ENCODE results near the gene OR2F1.

Gene OR2F1, protein sequence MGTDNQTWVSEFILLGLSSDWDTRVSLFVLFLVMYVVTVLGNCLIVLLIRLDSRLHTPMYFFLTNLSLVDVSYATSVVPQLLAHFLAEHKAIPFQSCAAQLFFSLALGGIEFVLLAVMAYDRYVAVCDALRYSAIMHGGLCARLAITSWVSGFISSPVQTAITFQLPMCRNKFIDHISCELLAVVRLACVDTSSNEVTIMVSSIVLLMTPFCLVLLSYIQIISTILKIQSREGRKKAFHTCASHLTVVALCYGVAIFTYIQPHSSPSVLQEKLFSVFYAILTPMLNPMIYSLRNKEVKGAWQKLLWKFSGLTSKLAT

DNA sequence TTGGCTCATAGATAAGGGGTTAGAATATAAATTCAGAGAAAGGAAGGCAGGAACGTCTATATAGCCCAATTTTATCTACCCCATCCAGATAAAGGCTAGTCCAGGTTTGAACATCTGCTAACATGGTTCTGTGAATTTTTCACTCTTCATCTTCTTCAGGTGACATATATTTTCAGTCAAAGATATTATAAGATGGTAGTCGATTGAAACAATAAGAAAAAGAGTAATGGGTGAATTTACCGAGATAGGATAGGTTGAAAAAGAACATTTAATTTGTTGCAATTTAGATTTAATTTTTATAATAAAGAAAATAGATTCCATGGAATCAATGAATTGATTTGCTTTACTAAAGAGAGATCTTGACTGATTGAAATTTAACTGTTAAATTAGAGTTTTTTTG is at the start of gene OR2F1:
Gene OR2F1 (plus strand): TSS at position 301 of the 400 bp plus-strand sequence. CDS start 5,127 bp downstream, outside the sequence.
- Histone ChIP-seq H3K79me2 (no peaks in the 10 kb centered on the region), H3K4me3 (ENCODE audit: low read depth, low read length) (no peak within 1 kb of the TSS), H3K27me3 (ENCODE audit: control insufficient read depth, insufficient read depth, low read length) (no peaks in the 10 kb centered on the region), H3K27ac (no peak within 1 kb of the TSS), H3K36me3 (ENCODE audit: control insufficient read depth, insufficient read depth, low read length) (no peaks in the 10 kb centered on the region), H3K9me3 (ENCODE audit: control insufficient read depth, low read length) (no peaks in the 10 kb centered on the region), H3K4me2 (ENCODE audit: low read length) (no peak within 1 kb of the TSS), H3K9ac (no peak within 1 kb of the TSS), H2AFZ (no peak within 1 kb of the TSS), H3K4me1 (no peaks in the 10 kb centered on the region)
- TF ChIP-seq, protein P1, sequence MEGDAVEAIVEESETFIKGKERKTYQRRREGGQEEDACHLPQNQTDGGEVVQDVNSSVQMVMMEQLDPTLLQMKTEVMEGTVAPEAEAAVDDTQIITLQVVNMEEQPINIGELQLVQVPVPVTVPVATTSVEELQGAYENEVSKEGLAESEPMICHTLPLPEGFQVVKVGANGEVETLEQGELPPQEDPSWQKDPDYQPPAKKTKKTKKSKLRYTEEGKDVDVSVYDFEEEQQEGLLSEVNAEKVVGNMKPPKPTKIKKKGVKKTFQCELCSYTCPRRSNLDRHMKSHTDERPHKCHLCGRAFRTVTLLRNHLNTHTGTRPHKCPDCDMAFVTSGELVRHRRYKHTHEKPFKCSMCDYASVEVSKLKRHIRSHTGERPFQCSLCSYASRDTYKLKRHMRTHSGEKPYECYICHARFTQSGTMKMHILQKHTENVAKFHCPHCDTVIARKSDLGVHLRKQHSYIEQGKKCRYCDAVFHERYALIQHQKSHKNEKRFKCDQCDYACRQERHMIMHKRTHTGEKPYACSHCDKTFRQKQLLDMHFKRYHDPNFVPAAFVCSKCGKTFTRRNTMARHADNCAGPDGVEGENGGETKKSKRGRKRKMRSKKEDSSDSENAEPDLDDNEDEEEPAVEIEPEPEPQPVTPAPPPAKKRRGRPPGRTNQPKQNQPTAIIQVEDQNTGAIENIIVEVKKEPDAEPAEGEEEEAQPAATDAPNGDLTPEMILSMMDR (IDR thresholded peaks at IDR 0.05), result no peak

DNA sequence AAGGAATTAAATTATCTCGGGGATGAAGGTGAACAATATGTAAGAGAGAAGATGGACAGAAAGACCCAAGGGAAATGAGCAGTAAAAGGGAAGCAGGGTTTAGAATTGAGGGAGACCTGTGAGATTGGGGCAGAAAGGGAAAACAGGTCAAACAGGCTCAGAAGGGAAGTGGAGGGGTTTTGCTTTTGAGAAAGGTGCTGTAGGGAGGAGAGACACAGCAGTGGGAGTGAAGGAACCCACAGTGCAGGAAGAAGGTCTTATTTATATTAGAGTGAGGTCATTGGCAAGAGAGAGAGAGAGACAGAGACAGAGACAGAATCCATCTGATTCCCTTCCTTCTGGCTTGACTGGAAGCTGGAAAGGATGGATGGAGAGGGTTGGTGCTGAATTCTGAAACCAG is 49.1 kb upstream of the OR2F1 start:
- Histone ChIP-seq H3K27ac (no peak overlapping the region), H3K36me3 (ENCODE audit: control insufficient read depth, insufficient read depth, low read length) (no peaks in the 10 kb centered on the region), H3K79me2 (peaks cover under 1% of the 10 kb centered on the region), H3K9me3 (ENCODE audit: control insufficient read depth, low read length) (no peaks in the 10 kb centered on the region), H2AFZ (peak overlapping the region; percentile 2), H3K4me2 (ENCODE audit: low read length) (no peak overlapping the region), H3K4me1 (no peaks in the 10 kb centered on the region), H3K4me3 (ENCODE audit: low read depth, low read length) (no peak overlapping the region), H3K9ac (no peak overlapping the region), H3K27me3 (ENCODE audit: control insufficient read depth, insufficient read depth, low read length) (no peaks in the 10 kb centered on the region)
- TF ChIP-seq, protein P1 (IDR thresholded peaks at IDR 0.05), result no peak

DNA sequence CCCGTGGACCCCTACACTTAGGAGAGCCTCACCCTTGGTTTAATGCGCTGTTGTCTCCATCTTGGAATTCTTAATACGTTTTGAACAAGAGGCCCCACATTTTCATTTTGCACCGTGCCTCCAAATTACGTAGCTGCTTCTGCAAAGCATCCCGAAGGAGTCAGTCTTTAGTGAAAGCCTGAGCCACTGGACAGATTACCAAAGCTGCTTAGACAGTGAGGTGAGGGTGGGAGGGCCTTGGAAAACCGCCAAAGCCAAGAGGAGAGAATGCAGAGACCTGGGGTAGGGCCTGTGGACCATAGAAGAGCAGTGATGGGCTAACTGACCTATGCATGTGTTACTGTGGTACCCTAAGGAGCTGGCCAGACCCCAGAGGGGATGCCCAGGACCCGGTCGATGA is 48.5 kb upstream of the OR2F1 start:
- no peak overlapping the region for H3K27ac ChIP-seq
- H3K27me3 ChIP-seq (ENCODE audit: control insufficient read depth, insufficient read depth, low read length), result no peaks in the 10 kb centered on the region
- H3K36me3 ChIP-seq (ENCODE audit: control insufficient read depth, insufficient read depth, low read length), result no peaks in the 10 kb centered on the region
- no peak overlapping the region for H3K4me2 ChIP-seq (ENCODE audit: low read length)
- H3K4me1 ChIP-seq, result no peaks in the 10 kb centered on the region
- TF ChIP-seq, protein P1 (IDR thresholded peaks at IDR 0.05), result no peak
- no peak overlapping the region for H3K4me3 ChIP-seq (ENCODE audit: low read depth, low read length)
- H3K79me2 ChIP-seq, result no peaks in the 10 kb centered on the region
- no peak overlapping the region for H2AFZ ChIP-seq
- no peaks in the 10 kb centered on the region for H3K9me3 ChIP-seq (ENCODE audit: control insufficient read depth, low read length)
- no peak overlapping the region for H3K9ac ChIP-seq

DNA sequence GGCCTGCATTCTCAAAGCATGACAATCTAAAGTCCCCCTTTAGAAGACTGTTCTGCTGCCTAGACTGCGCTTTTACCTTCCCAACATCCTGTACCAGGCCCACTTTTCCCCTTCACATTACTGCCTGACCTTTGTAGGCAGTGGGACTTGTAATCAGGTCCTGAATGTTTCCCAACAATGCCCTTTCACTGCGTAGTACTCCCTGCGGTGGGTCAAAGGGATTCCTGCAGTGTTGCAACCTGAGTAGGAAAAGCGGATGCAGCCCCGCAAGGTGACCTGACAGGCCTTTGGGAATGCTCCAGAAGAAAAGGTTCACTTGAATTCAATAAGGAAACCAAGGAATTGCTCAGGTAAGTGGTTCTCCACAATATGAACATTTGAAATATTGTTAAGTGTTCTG is 47.7 kb upstream of the OR2F1 start:
- Histone ChIP-seq H3K4me2 (ENCODE audit: low read length) (no peak overlapping the region), H3K9ac (no peak overlapping the region), H3K4me1 (no peaks in the 10 kb centered on the region), H3K27me3 (ENCODE audit: control insufficient read depth, insufficient read depth, low read length) (no peaks in the 10 kb centered on the region), H3K36me3 (ENCODE audit: control insufficient read depth, insufficient read depth, low read length) (no peaks in the 10 kb centered on the region), H2AFZ (no peak overlapping the region), H3K79me2 (no peaks in the 10 kb centered on the region), H3K27ac (no peak overlapping the region), H3K4me3 (ENCODE audit: low read depth, low read length) (no peak overlapping the region), H3K9me3 (ENCODE audit: control insufficient read depth, low read length) (no peaks in the 10 kb centered on the region)
- TF ChIP-seq, protein P1 (IDR thresholded peaks at IDR 0.05), result no peak

DNA sequence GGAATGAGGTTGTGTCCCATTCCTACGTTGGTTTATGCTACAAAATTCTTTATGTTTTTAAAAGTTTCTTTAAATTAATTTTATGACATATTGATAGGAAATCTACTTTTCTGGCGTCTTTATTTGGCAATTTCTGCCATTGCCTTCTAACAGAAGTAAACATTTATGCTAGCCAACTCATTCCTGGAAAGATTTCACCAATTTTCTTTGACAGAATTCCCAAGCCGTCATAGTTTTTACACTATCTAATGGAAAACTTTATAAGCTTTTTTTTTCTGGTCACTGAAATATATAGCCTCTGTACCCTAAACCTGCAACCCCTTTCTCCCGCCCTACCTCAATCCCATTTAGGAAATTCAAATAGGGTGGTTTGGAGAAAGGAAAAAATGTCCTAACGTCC is 46.5 kb upstream of the OR2F1 start:
- H3K79me2 ChIP-seq, result no peaks in the 10 kb centered on the region
- H3K9ac ChIP-seq, result no peak overlapping the region
- H3K9me3 ChIP-seq (ENCODE audit: control insufficient read depth, low read length), result no peaks in the 10 kb centered on the region
- TF ChIP-seq, protein P1 (IDR thresholded peaks at IDR 0.05), result no peak
- no peaks in the 10 kb centered on the region for H3K4me1 ChIP-seq
- no peaks in the 10 kb centered on the region for H3K36me3 ChIP-seq (ENCODE audit: control insufficient read depth, insufficient read depth, low read length)
- H3K27me3 ChIP-seq (ENCODE audit: control insufficient read depth, insufficient read depth, low read length), result no peaks in the 10 kb centered on the region
- no peak overlapping the region for H2AFZ ChIP-seq
- H3K4me3 ChIP-seq (ENCODE audit: low read depth, low read length), result no peak overlapping the region
- H3K27ac ChIP-seq, result no peak overlapping the region
- no peak overlapping the region for H3K4me2 ChIP-seq (ENCODE audit: low read length)

All from parathyroid adenoma (tissue), 2 donors.